GM20000 (cell line): Measurements from ENCODE around the gene SPACA9.

Experiments
- DNase-seq: peaks from one replicate; pipeline ENCODE4 v3.0.0; 2012; ENCODE audit warnings: low spot score
- CTCF ChIP-seq: IDR thresholded peaks from 2 replicates; pipeline ENCODE4 v1.5.1; 2012; ENCODE audit warnings: mild to moderate bottlenecking, control low read depth; ENCODE audit errors: extremely low read depth, missing control alignments

SPACA9 gene

GRCh38 chr9:132878695-132879456 lies at the start of gene SPACA9:
TSS of gene SPACA9 (plus strand) at chr9:132878898. CDS start at chr9:132883948, 5,050 bp downstream.
- DNase-seq: peak; percentile 64
- TF ChIP-seq CTCF: no peak

DNA sequence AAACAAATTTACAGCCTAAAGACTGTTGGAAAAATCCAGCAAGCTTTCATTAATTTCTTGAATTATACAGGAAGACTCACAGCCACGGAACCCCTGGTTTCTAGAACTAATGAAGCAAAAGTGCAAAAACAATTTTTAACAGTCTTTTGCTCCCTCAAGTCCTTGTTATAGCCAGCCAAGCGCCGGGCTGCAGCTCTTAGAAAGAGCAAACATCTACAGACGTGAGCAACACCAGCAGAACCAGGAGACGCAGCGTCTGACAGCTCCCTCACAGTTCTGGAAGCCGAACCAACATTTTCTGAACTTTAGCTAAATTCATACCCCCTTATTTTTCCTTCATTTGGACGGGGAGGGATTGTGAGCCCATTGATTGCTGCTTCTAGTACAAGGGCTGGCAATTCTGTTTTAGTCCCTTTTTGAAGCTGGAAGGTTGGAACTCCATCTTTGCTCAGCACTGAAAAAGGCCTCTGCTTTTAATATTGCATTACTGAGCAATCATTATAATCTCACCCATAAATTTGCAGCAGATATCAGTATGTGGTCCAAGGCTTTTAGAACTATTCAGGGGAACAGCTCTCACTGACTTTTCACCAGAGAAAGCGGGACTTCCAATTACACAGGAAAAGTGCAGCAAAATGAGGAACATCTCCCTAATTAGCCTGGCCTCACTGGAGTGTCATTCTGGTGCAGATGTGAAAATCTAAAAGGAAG lies 46.4 kb upstream of the SPACA9 start:
- TF ChIP-seq CTCF: no peak
- DNase-seq: no peak

DNA sequence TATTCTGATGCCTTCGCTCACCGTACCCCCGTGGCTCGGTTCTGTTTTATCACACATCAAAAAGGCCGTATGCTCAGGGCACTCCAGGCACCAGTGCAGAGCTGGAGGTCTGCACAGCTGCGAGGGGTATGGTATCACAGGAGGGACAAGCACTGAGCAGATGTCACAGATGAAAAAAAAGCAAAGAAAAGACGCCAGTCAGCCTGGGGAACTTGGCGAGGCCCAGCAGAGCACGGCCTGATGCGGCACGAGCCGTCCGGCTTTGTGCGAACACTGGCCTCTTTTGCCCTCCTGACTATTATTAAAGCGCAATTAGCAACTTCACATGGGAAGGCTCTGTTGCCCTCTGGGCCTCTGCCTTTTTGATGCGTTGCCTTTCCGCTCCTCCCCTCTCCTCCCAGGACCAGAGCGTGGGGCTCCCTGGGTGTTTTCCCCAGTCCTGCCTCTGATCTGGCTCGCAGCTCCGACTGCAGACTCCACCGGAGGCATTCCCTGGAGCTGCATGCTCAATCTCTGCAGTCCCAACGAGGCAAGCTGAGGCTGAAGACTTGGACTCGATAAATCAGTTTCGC lies 45.1 kb upstream of the SPACA9 start:
- no peak for DNase-seq
- TF ChIP-seq CTCF: no peak

DNA sequence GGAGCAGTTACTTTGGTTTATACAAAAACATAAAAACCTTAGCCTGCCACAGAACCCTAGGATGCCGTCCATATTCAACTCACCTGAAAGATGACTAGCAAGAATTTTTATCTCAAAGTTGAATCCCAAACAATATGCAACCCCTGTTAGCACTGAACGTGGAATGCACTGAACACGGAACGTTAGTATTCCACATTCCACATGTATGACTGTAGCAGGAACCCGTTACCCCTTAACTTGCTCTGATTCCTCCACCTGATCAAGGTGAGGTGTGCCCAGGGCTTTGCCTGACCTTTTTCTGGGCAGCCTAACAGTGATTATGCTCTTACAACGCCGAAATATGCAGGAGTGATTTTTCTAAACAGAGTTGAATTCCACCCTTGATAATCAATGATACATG lies 44.4 kb upstream of the SPACA9 start:
- no peak for DNase-seq
- TF ChIP-seq CTCF: no peak

GRCh38 chr9:132837501-132838286 lies 41.0 kb upstream of the SPACA9 start:
- DNase-seq: no peak
- TF ChIP-seq CTCF: no peak

GRCh38 chr9:132838291-132838690 lies 40.4 kb upstream of the SPACA9 start:
- TF ChIP-seq CTCF: no peak
- no peak for DNase-seq
